Pons (tissue), 1 donor: ENCODE results near the gene OR4D1.

Source experiments
- DNase-seq: peaks from one replicate; pipeline ENCODE4 v3.0.0-alpha.2; 2016; ENCODE audit warnings: low spot score

Gene OR4D1

GRCh38 chr17:58193641-58194255 lies 45.6 kb downstream of the OR4D1 start:
- DNase-seq: no peak

- no peak for DNase-seq
Measured at GRCh38 chr17:58195518-58196123, 47.4 kb downstream of the OR4D1 start.

- no peak for DNase-seq
Measured at GRCh38 chr17:58196610-58197009, 48.4 kb downstream of the OR4D1 start.

GRCh38 chr17:58200024-58200633 lies 51.9 kb downstream of the OR4D1 start:
- no peak for DNase-seq

GRCh38 chr17:58202859-58203258 lies 54.7 kb downstream of the OR4D1 start:
- no peak for DNase-seq

- no peak for DNase-seq
Measured at GRCh38 chr17:58204796-58205195, 56.6 kb downstream of the OR4D1 start.

GRCh38 chr17:58205936-58206335 lies 57.8 kb downstream of the OR4D1 start:
- no peak for DNase-seq

GRCh38 chr17:58207451-58207850 lies 59.3 kb downstream of the OR4D1 start:
- no peak for DNase-seq

GRCh38 chr17:58208344-58208743 lies 60.2 kb downstream of the OR4D1 start:
- no peak for DNase-seq
